ENCODE data around the gene SCD5.

The SCD5 gene

DNA sequence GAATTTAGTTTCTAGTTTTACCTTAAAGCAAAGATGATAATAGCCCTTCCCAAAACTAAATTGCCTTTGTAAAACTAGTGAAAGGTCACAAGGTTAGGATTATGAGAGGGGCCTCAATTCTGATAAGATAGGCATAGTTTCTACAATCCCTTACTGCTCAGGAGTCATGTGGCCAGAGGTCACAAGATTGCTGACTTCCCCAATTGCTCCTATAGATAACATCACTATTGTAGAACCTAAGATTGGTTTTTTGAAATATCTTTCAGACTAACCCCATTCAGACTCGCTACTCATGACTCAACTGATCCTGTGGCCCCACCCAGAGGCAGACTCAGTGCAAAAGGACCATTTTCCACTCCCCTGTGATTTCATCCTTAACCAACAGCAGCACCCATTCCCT is 70.3 kb downstream of the SCD5 start:
- intact Hi-C loops (cut with DNase I; ENCODE audit: low total_unique reads) = no loop called here
- no peaks in the 10 kb centered on the region for H3K27me3 ChIP-seq
- no peak for DNase-seq
- no peaks in the 10 kb centered on the region for H3K9me3 ChIP-seq
- no peaks in the 10 kb centered on the region for H3K4me1 ChIP-seq
- no peaks in the 10 kb centered on the region for H3K36me3 ChIP-seq
- no peak overlapping the region for H3K4me3 ChIP-seq
- TF ChIP-seq, protein P1, sequence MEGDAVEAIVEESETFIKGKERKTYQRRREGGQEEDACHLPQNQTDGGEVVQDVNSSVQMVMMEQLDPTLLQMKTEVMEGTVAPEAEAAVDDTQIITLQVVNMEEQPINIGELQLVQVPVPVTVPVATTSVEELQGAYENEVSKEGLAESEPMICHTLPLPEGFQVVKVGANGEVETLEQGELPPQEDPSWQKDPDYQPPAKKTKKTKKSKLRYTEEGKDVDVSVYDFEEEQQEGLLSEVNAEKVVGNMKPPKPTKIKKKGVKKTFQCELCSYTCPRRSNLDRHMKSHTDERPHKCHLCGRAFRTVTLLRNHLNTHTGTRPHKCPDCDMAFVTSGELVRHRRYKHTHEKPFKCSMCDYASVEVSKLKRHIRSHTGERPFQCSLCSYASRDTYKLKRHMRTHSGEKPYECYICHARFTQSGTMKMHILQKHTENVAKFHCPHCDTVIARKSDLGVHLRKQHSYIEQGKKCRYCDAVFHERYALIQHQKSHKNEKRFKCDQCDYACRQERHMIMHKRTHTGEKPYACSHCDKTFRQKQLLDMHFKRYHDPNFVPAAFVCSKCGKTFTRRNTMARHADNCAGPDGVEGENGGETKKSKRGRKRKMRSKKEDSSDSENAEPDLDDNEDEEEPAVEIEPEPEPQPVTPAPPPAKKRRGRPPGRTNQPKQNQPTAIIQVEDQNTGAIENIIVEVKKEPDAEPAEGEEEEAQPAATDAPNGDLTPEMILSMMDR (IDR thresholded peaks at IDR 0.05) = no peak
- H3K27ac ChIP-seq = no peak overlapping the region

DNA sequence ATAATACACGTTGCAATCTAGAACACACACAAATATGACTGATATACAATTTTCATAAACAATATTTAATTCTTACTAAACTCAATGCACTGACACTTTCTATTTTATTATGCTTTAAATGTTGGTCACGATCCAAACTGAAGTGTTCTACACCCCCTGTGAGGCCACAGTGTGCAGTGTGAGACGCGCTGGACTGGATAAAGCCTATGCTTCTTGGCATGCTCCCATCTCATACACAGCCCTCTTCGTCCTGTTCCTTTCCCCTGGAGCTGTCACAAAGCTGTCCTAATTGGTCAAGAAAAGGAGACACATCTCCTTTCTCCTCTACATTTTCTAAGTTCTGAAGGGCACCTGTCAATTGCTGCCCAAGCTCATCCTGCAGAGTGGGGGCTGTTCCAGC is 72.0 kb downstream of the SCD5 start:
- TF ChIP-seq, protein P1 (IDR thresholded peaks at IDR 0.05) = no peak
- no peak for DNase-seq
- Histone ChIP-seq H3K4me3 (no peak overlapping the region), H3K27me3 (no peaks in the 10 kb centered on the region), H3K27ac (no peak overlapping the region), H3K4me1 (no peaks in the 10 kb centered on the region), H3K36me3 (no peaks in the 10 kb centered on the region), H3K9me3 (no peaks in the 10 kb centered on the region)
- intact Hi-C loops (cut with DNase I; ENCODE audit: low total_unique reads) = no loop called here

DNA sequence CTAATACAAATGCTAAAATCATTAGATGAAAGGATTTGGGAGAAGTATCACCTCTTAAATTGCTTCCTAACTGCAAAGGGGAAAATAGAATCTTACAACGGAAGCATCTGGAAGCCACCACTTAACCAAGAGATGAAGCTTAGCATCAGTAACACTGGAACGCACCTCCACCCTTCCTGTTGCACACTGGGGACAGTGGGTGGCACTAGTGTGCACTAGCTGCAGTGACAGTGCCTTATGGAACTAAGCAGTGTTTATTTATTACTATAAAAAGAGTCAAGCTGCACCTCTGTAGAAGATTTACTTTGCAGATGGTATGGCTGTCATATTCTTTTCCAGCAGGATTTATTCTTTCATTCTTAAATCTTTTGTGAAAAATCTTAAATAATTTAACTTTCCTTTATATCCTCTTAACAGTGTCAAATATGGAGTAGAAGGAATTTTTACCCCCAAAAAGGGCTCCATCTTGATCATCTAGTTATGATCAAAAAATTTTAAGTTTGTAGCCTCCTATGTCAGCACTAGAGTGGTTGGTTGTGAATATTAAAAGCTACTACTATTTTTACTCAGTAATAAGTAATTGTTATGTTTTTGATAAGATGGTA is 76.7 kb downstream of the SCD5 start:
- H3K4me1 ChIP-seq = no peaks in the 10 kb centered on the region
- no peak overlapping the region for H3K4me3 ChIP-seq
- no peaks in the 10 kb centered on the region for H3K36me3 ChIP-seq
- TF ChIP-seq, protein P1 (IDR thresholded peaks at IDR 0.05) = no peak
- no peak overlapping the region for H3K27ac ChIP-seq
- no peaks in the 10 kb centered on the region for H3K27me3 ChIP-seq
- H3K9me3 ChIP-seq = no peaks in the 10 kb centered on the region
- DNase-seq = no peak
- intact Hi-C loops (cut with DNase I; ENCODE audit: low total_unique reads) = no loop called here

DNA sequence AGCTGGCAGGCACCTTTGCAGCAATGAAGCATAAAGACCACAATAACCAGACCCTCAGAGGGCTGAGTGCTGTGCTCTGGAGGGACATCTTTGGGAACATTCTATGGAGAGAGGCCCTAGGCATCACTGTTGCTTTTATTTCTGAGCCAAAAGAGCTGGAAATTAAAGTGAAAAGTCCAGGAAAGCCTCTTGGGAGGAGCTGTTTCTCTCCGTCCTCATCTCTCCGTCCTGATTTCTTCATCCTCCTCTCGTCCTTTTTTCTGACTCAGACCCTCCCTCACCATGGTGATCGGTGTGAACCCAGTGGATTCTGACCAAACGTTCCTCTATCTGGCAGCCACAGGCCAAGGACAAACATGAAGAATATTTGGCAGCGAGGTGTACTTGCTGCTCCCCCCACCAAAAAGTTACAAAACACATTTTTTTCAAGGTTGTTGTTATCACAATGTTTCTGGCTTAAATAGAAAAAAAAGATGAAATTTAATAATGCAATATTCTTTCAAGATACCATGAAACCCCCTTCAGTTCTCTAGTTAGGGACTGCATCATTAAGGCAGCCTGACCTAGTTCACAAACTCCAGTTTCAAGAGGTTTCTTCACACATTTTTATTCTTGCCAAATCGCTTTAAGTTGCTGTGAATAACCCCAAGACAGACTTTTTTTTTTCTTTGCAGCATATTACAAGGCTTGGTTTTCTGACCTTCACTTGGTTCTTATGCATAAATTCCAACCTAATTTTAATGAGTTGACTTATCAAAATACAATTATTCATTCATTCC is 80.2 kb downstream of the SCD5 start:
- Histone ChIP-seq H3K27ac (no peak overlapping the region), H3K36me3 (no peaks in the 10 kb centered on the region), H3K4me3 (no peak overlapping the region), H3K9me3 (no peaks in the 10 kb centered on the region), H3K4me1 (no peaks in the 10 kb centered on the region), H3K27me3 (no peaks in the 10 kb centered on the region)
- peak; percentile 71 to 79 for DNase-seq
- TF ChIP-seq, protein P1 (IDR thresholded peaks at IDR 0.05) = no peak
- intact Hi-C loops (cut with DNase I; ENCODE audit: low total_unique reads) = no loop called here

DNA sequence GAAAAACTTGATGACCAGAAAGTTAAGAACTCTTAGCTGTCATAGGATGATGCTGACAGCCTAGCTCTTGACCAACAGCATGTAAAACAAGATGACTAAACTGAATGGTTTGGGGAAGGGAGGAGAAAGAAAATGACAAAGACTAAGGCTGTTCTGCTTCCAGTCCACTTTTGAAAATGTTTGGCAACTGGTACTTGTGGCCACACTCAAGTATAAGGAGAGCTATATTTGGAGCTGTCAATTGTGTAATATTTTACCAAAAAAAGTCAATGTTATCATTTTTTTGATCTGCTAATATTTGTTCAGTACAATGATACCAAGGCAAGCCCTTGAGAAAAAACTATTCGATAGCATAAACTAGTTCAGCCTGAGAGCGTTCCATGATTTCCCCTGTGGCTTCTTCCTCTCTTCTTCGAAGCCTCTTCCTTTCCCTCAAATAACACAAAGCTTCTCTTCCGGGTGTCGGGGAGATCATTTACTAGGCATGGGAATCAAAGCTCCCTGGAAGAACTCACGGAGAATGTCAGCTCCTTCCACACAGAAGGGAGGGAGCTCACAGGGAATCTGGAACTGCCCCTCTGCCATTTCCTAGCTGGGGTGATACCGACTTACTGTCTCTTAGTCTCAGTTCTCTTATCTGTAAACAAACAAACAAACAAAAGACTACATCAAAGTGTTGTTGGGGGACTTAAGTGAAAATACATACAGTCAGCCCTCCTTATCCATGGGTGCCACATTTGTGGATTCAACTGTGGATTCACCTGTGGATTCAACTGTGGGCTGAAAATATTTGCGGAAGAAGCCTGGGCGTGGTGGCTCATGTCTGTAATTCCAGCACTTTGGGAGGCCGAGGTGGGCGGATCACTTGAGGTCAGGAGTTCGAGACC is 82.6 kb downstream of the SCD5 start:
- Histone ChIP-seq H3K36me3 (no peaks in the 10 kb centered on the region), H3K4me3 (no peak overlapping the region), H3K4me1 (no peaks in the 10 kb centered on the region), H3K9me3 (no peaks in the 10 kb centered on the region), H3K27me3 (no peaks in the 10 kb centered on the region), H3K27ac (no peak overlapping the region)
- intact Hi-C loops (cut with DNase I; ENCODE audit: low total_unique reads) = no loop called here
- TF ChIP-seq, protein P1 (IDR thresholded peaks at IDR 0.05) = no peak
- no peak for DNase-seq

All from tibial artery (tissue), 4 donors.